ENCODE measurements around the gene SRGAP2C.
A peak's percentile ranks its signal among the peaks of the same experiment; 100 is the strongest.
"Not testable (repeated sequence)": the region's sequence is repeated elsewhere in the genome, so short reads cannot be mapped to it uniquely, and the experiment has no call there.

DNA sequence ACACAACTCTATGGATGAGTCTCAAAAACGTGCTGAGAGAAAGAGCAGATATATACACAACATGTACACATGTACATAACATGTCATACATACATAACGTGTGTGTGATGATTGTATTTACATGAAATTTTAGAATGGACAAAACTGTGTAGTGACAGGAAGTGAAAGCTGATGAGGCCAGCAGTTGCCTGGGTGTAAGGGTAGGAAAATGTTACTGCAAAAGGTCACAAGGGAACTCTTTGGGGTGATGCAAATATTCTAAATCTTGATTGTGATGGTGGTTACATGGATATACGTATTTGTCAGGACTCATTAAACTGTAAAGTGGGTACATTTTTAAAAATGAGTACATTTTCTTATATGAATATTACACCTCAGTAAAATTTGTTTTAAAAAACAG, 236.7 kb downstream of the SRGAP2C start:
- not testable (repeated sequence) for TF ChIP-seq POLR2A, POLR2AphosphoS5, TAF1, POU2F2 (IDR thresholded peaks at IDR 0.05; ENCODE audit: low read depth, low read length)
- peak; percentile 15; the same call in 1 of the 2 replicates for TF ChIP-seq SPI1 (IDR thresholded peaks at IDR 0.05; ENCODE audit: low read depth, low read length)
